Stomach (tissue), 9 donors: Measurements from ENCODE around the gene IFNLR1. TPM values are rescaled to one million over a fixed set of nuclear protein-coding genes. Genes with fewer than 3 reads are reported as not detected.
"Not testable (repeated sequence)": the region's sequence is repeated elsewhere in the genome, so short reads cannot be mapped to it uniquely, and the experiment has no call there.

Source experiments
- DNase-seq, 2 donors: peaks; one replicate each; pipeline versions ENCODE4 v3.0.0 to v3.0.0-alpha.2; 2013 to 2019
- H3K27ac ChIP-seq, 5 donors: fragments of 200-600 bp in 4 of 5; sonication (generic) in 4 of 5; one replicate each; pipeline ENCODE4 v1.5.1; 2013 to 2019; ENCODE audit warnings: mild to moderate bottlenecking in 1 of 5, moderate library complexity in 1 of 5
- H3K27me3 ChIP-seq, 3 donors: fragments of 200-600 bp; sonication (generic); one replicate each; pipeline ENCODE4 v1.5.1; 2017 to 2019; ENCODE audit warnings: mixed run types in 1 of 3
- H3K36me3 ChIP-seq, 4 donors: fragments of 200-600 bp; sonication (generic); 1 replicate in 3 of 4; 2 replicates in 1 of 4; pipeline ENCODE4 v1.5.1; 2016 to 2019
- H3K4me1 ChIP-seq, 4 donors: fragments of 200-600 bp; sonication (generic); one replicate each; pipeline ENCODE4 v1.5.1; 2016 to 2019
- H3K4me3 ChIP-seq, 4 donors: fragments of 200-600 bp; sonication (generic) in 3 of 4; one replicate each; pipeline ENCODE4 v1.5.1; 2016 to 2019; ENCODE audit warnings: mild to moderate bottlenecking in 1 of 4
- H3K9me3 ChIP-seq, 4 donors: fragments of 200-600 bp; sonication (generic); one replicate each; pipeline ENCODE4 v1.5.1; 2016 to 2019
- EP300 ChIP-seq: sonication (generic); formaldehyde crosslinking; IDR thresholded peaks from one replicate; pipeline ENCODE4 v1.6.1; 2017; ENCODE audit warnings: antibody characterized with exemption
- POLR2A ChIP-seq, 4 donors: fragments of 450-650 bp; IDR thresholded peaks; one replicate each; pipeline ENCODE4 v1.6.1; 2016; ENCODE audit warnings: antibody characterized with exemption in 4 of 4, control low read depth in 2 of 4, mild to moderate bottlenecking in 1 of 4, moderate library complexity in 1 of 4
- POLR2AphosphoS5 ChIP-seq, 3 donors: sonication (generic); formaldehyde crosslinking; IDR thresholded peaks; one replicate each; pipeline ENCODE4 v1.6.1; 2016; ENCODE audit warnings: antibody characterized with exemption in 3 of 3
- WGBS, 5 donors: extraction: QIAGEN DNeasy Blood & Tissue Kit in 3 of 5; methylation state at CpG; one replicate each; pipeline versions ENCODE4 v1.1.5 to v1.1.7; 2013 to 2018; 5-methylcytosine and 5-hydroxymethylcytosine counted together
- intact Hi-C: fragments of 100-400 bp; cut with DNase I; formaldehyde crosslinking; loops from one replicate; pipeline ENCODE4 v1.15.1; 2023; ENCODE audit warnings: low total_unique reads
- polyA plus RNA-seq, 3 donors: library from polyadenylated mRNA; stranded (reverse); fragments of 200-250 nt; gene quantifications; one replicate each; pipeline ENCODE4 v1.2.3, GENCODE V29; 2013
- total RNA-seq, 5 donors: library from RNA; depleted of rRNA; stranded (reverse); fragments of >200 nt; gene quantifications; one replicate each; pipeline versions ENCODE4 v1.1.0 to v1.2.3, GENCODE V29; 2014 to 2016
- TF ChIP-seq, protein P1 (sequence below), 7 experiments: fragments of 450-650 bp in 4 of 7; fragments of 200-600 bp in 3 of 7; sonication (generic) in 3 of 7; IDR thresholded peaks; one replicate each; pipeline ENCODE4 v1.5.1; 2016 to 2019; ENCODE audit warnings: antibody characterized with exemption in 7 of 7, control low read depth in 2 of 7, mild to moderate bottlenecking in 1 of 7
- donor health status: healthy with polysubstance abuse.
- donor health status: Bipolar disorder and iron deficiency.
- donor health status: healthy.

Gene IFNLR1
- total and polyA plus RNA-seq, 8 donors: 0.31 to 6.1 (median 1.1) TPM; not detected in 1

DNA sequence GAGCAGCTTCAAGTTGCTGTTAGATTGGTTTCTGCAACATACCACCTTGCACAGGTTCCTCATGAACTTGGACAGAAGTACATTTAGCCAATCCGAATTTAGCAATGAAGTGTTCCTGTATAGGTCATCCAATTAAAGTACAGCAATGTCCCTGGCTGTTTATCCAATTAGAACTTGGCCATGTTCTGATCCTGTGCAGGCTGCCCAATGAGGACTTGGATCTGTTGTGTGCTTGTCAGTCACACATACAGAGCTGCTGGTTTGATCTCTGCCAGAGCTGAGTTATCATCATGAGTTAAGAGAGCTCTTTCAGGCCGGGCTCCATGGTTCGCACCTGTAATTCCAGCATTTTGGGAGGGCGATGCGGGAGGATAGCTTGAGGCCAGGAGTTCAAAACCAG is 22.0 kb upstream of the IFNLR1 start:
- no peak overlapping the region for H3K27ac ChIP-seq
- no peak overlapping the region for H3K4me3 ChIP-seq
- intact Hi-C loops: no loop called here
- no peaks in the 10 kb centered on the region for H3K9me3 ChIP-seq
- H3K36me3 ChIP-seq: no peaks in the 10 kb centered on the region
- H3K27me3 ChIP-seq: peaks cover 0 to 10% (median 0%) of the 10 kb centered on the region in 3 donors
- TF ChIP-seq POLR2AphosphoS5 (IDR thresholded peaks at IDR 0.05) (no peak), EP300 (no peak), POLR2A (IDR thresholded peaks at IDR 0.05) (no peak)
- TF ChIP-seq, protein P1, sequence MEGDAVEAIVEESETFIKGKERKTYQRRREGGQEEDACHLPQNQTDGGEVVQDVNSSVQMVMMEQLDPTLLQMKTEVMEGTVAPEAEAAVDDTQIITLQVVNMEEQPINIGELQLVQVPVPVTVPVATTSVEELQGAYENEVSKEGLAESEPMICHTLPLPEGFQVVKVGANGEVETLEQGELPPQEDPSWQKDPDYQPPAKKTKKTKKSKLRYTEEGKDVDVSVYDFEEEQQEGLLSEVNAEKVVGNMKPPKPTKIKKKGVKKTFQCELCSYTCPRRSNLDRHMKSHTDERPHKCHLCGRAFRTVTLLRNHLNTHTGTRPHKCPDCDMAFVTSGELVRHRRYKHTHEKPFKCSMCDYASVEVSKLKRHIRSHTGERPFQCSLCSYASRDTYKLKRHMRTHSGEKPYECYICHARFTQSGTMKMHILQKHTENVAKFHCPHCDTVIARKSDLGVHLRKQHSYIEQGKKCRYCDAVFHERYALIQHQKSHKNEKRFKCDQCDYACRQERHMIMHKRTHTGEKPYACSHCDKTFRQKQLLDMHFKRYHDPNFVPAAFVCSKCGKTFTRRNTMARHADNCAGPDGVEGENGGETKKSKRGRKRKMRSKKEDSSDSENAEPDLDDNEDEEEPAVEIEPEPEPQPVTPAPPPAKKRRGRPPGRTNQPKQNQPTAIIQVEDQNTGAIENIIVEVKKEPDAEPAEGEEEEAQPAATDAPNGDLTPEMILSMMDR (IDR thresholded peaks at IDR 0.05): no peak
- no peaks in the 10 kb centered on the region for H3K4me1 ChIP-seq
- DNase-seq: no peak
- 91 to 95% (median 94%) methylated on average over 5 of the region's 5 CpGs for WGBS, 5 donors

DNA sequence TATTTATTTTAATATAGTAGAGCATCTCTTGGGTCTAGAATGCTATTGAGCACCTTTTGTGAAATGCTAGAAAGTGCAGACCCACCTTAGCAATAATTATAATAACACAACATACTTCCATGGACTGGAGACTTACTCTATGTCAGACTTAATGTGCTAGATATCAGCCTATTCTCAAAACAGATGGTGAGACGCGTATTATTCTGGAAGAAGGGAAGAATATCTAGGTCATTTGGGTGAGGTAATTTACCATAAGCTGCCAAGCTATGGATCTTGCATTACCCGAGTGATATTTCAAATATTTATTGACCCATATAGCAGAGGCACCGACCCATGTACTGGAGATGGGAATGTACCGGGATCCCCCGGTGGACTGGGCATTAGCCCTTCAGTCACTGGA is 20.6 kb upstream of the IFNLR1 start:
- Histone ChIP-seq H3K27me3 (peaks cover 0 to 8% (median 0%) of the 10 kb centered on the region in 3 donors), H3K27ac (no peak overlapping the region), H3K36me3 (no peaks in the 10 kb centered on the region), H3K9me3 (no peaks in the 10 kb centered on the region), H3K4me3 (no peak overlapping the region), H3K4me1 (peaks cover 0 to 9% (median 2%) of the 10 kb centered on the region in 4 donors)
- DNase-seq: no peak
- intact Hi-C loops: no loop called here
- WGBS, 5 donors: 82 to 86% (median 85%) methylated on average over 6 of the region's 6 CpGs
- TF ChIP-seq POLR2AphosphoS5 (IDR thresholded peaks at IDR 0.05) (no peak), EP300 (no peak), POLR2A (IDR thresholded peaks at IDR 0.05) (no peak)
- TF ChIP-seq, protein P1 (IDR thresholded peaks at IDR 0.05): no peak

DNA sequence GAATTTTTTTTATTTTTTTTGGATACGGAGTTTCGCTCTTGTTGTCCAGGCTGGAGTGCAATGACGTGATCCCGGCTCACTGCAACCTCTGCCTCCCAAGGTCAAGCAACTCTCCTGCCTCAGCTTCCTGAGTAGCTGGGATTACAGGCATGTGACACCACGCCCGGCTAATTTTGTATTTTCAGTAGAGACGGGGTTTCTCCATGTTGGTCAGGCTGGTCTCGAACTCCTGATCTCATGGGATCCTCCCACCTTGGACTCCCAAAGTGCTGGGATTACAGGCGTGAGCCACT is 20.3 kb upstream of the IFNLR1 start:
- H3K27me3 ChIP-seq, H3K36me3 ChIP-seq, H3K27ac ChIP-seq, intact Hi-C loops, H3K9me3 ChIP-seq, DNase-seq, H3K4me3 ChIP-seq: not testable (repeated sequence)
- H3K4me1 ChIP-seq: peaks cover 0 to 13% (median 4%) of the 10 kb centered on the region in 4 donors
- WGBS, 5 donors: 75 to 88% (median 79%) methylated on average over 9 of the region's 9 CpGs

DNA sequence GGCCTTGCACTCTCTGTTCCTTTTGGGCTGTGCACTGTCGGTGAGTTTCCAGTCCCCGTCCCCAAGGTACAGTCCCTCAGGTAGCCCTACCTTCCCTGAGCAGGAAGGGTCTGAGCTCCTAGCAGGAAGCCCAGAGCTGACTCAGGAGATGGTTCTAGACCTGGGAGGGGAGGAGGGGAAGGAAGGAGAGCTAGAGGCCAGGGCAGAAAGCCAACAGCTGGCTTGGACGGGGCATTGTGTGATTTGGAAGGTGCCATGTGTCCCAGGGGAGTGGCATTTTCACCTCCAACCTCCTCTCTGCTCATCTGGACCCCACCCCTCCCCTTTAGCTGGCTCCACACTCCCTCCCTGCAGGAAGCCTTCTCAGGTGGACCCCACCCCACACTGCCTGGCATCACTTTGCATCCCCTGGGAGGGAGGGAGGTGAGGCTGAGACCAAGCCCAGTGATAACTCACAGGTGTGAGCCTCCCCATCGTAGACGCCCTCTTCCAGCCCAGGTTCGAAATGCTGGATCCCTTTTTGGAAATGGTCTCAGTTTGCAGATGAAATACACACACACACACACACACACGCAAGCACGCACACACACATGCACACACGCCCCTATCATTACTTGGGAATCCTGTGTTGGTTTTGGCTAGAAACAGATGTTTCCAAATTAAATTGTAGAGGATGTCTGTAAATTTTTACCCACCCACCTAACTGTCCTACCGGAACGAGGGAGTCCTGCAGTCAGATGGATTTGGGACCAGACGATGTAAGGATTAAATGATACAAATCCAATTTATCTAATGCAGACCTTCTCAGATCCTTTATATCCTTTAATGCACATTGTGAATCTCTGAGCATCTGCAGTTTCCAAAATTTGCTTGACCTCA is 19.7 kb upstream of the IFNLR1 start:
- Histone ChIP-seq H3K4me1 (peaks cover 0 to 16% (median 7%) of the 10 kb centered on the region in 4 donors), H3K36me3 (no peaks in the 10 kb centered on the region), H3K4me3 (no peak overlapping the region), H3K27me3 (peaks cover 0 to 8% (median 0%) of the 10 kb centered on the region in 3 donors), H3K27ac (no peak overlapping the region), H3K9me3 (no peaks in the 10 kb centered on the region)
- intact Hi-C loops: no loop called here
- peak; percentile 45 to 58 for DNase-seq
- TF ChIP-seq EP300 (no peak), POLR2AphosphoS5 (IDR thresholded peaks at IDR 0.05) (peak in 1 of 3 donors; percentile 46)
- WGBS, 5 donors: 56 to 62% (median 58%) methylated on average over 12 of the region's 12 CpGs

DNA sequence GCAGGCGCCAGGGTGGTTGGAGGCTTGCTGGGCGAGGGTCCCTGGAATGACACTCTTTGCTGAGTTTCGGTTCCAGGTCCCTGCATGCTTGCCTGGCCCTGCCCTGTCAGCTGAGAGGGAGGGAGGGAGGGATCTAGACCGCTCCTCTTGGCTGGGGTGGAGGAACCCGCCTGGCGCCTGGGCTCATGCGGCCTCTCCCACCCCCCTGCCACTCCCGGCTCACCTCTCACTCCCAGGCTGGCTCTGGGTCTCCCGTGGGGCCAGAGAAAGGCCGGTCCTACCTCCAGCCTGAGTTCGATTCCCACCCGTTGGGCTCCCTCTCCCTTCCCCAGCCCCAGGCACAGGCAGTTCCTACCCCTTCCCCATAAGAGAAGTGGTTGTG is 19.0 kb upstream of the IFNLR1 start:
- TF ChIP-seq, protein P1 (IDR thresholded peaks at IDR 0.05): no peak
- TF ChIP-seq POLR2AphosphoS5 (IDR thresholded peaks at IDR 0.05) (no peak), EP300 (no peak), POLR2A (IDR thresholded peaks at IDR 0.05) (no peak)
- no peak overlapping the region for H3K27ac ChIP-seq
- no peak overlapping the region for H3K4me3 ChIP-seq
- intact Hi-C loops: no loop called here
- peaks cover 0 to 16% (median 8%) of the 10 kb centered on the region in 4 donors for H3K4me1 ChIP-seq
- no peaks in the 10 kb centered on the region for H3K9me3 ChIP-seq
- no peaks in the 10 kb centered on the region for H3K36me3 ChIP-seq
- peaks cover 0 to 8% (median 0%) of the 10 kb centered on the region in 3 donors for H3K27me3 ChIP-seq
- DNase-seq: peak in 1 of 2 donors; percentile 69
- 62 to 77% (median 67%) methylated on average over 10 to 12 of the region's 12 CpGs for WGBS, 5 donors
